Spleen (tissue), 11 donors: ENCODE data around the gene PLPP1. TPM values are rescaled to one million over a fixed set of nuclear protein-coding genes. Genes with fewer than 3 reads are reported as not detected.

ENCODE experiments used
- DNase-seq: peaks from one replicate; pipeline ENCODE4 v3.0.0-alpha.2; 2020
- H3K27ac ChIP-seq, 8 donors: fragments of 200-600 bp; sonication (generic) in 7 of 8; 1 replicate in 4 of 8; 2 replicates in 4 of 8; pipeline versions ENCODE4 v1.5.0 to v1.8.0; 2016 to 2021; ENCODE audit warnings: inconsistent platforms in 4 of 8, mild to moderate bottlenecking in 4 of 8, moderate library complexity in 1 of 8
- H3K27me3 ChIP-seq, 7 donors: fragments of 200-600 bp; sonication (generic) in 6 of 7; replicated peaks in 1 of 7; 1 replicate in 4 of 7; 2 replicates in 3 of 7; pipeline versions ENCODE4 v1.5.0 to v1.8.0; 2016 to 2021; ENCODE audit warnings: inconsistent platforms in 3 of 7, mild to moderate bottlenecking in 1 of 7
- H3K36me3 ChIP-seq, 6 donors: fragments of 200-600 bp; sonication (generic) in 5 of 6; 1 replicate in 4 of 6; 2 replicates in 2 of 6; pipeline versions ENCODE4 v1.5.0 to v1.8.0; 2016 to 2021; ENCODE audit warnings: inconsistent platforms in 2 of 6
- H3K4me1 ChIP-seq, 6 donors: fragments of 200-600 bp; sonication (generic) in 5 of 6; 1 replicate in 3 of 6; 2 replicates in 3 of 6; pipeline versions ENCODE4 v1.5.0 to v1.8.0; 2016 to 2021; ENCODE audit warnings: inconsistent platforms in 3 of 6
- H3K4me3 ChIP-seq, 8 donors: fragments of 200-600 bp; sonication (generic) in 7 of 8; 1 replicate in 4 of 8; 2 replicates in 4 of 8; pipeline versions ENCODE4 v1.5.0 to v1.8.0; 2016 to 2021; ENCODE audit warnings: inconsistent platforms in 4 of 8, mild to moderate bottlenecking in 4 of 8, moderate library complexity in 2 of 8
- H3K9me3 ChIP-seq, 8 donors: fragments of 200-600 bp; sonication (generic) in 7 of 8; 1 replicate in 4 of 8; 2 replicates in 4 of 8; pipeline versions ENCODE4 v1.5.0 to v1.8.0; 2016 to 2021; ENCODE audit warnings: inconsistent platforms in 4 of 8
- CTCF ChIP-seq, 11 experiments: fragments of 200-600 bp in 7 of 11; fragments of 450-650 bp in 4 of 11; sonication (generic) in 4 of 11; IDR thresholded peaks in 8 of 11; conservative IDR thresholded peaks in 3 of 11; 1 replicate in 7 of 11; 2 replicates in 4 of 11; pipeline versions ENCODE4 v1.4.0 to v1.8.0; 2016 to 2021; ENCODE audit warnings: antibody characterized with exemption in 11 of 11, inconsistent platforms in 4 of 11, mild to moderate bottlenecking in 1 of 11
- POLR2A ChIP-seq, 3 donors: fragments of 450-650 bp; IDR thresholded peaks; one replicate each; pipeline ENCODE4 v1.5.1; 2017; ENCODE audit warnings: antibody characterized with exemption in 3 of 3, mild to moderate bottlenecking in 1 of 3
- POLR2AphosphoS5 ChIP-seq, 3 donors: sonication (generic); formaldehyde crosslinking; IDR thresholded peaks; one replicate each; pipeline ENCODE4 v1.5.1; 2017; ENCODE audit warnings: antibody characterized with exemption in 3 of 3
- whole genome bisulfite sequencing, 5 donors: extraction: QIAGEN DNeasy Blood & Tissue Kit in 3 of 5; methylation state at CpG; one replicate each; pipeline versions ENCODE4 v1.1.5 to v1.1.7; 2013 to 2018; 5-methylcytosine and 5-hydroxymethylcytosine counted together
- intact Hi-C: fragments of 100-400 bp; cut with DNase I; formaldehyde crosslinking; loops from one replicate; pipeline ENCODE4 v1.15.0; 2023; ENCODE audit warnings: low total_unique reads
- polyA plus RNA-seq, 3 donors: library from polyadenylated mRNA; stranded (reverse); fragments of 200-250 nt; gene quantifications; one replicate each; pipeline ENCODE4 v1.2.1, GENCODE V29; 2013
- total RNA-seq, 7 donors: library from RNA; depleted of rRNA in 3 of 7; stranded (reverse); fragments of >200 nt in 3 of 7; fragmentation: NEBNext Ultra II Directional in 4 of 7; extraction: Animal tissue kit (Norgen Biotek cat#: 25700) in 4 of 7; gene quantifications; one replicate each; pipeline versions ENCODE4 v1.1.0 to v1.2.1, GENCODE V29; 2016 to 2021
- donor health status: healthy with polysubstance abuse.
- donor health status: DM: no; HTN: no; CAD: no; lungs with moderate emphysema.
- donor health status: DM: no; HTN: no; CAD: no.
- donor health status: Bipolar disorder and iron deficiency.
- donor health status: healthy.
- donor health status: DM: no; HTN: no; CAD: no.
- donor health status: DM: yes; HTN: yes; CAD: no.

PLPP1 gene
- total and polyA plus RNA-seq, 10 donors, result 17.0 to 95.5 (median 39.2) TPM

- DNase-seq, result no peak
- H3K36me3 ChIP-seq, result no peaks in the 10 kb centered on the region
- no peaks in the 10 kb centered on the region for H3K4me1 ChIP-seq
- no peak overlapping the region for H3K4me3 ChIP-seq
- no peaks in the 10 kb centered on the region for H3K27me3 ChIP-seq
- WGBS, 5 donors, result 94 to 98% (median 98%) methylated on average over 7 of the region's 7 CpGs
- H3K9me3 ChIP-seq, result no peaks in the 10 kb centered on the region
- intact Hi-C loops, result no loop called here
- H3K27ac ChIP-seq, result no peak overlapping the region
- TF ChIP-seq CTCF (IDR thresholded peaks at IDR 0.05 in 8 of 11, conservative IDR thresholded peaks at IDR 0.05 in 3 of 11) (no peak), POLR2A (IDR thresholded peaks at IDR 0.05) (no peak), POLR2AphosphoS5 (IDR thresholded peaks at IDR 0.05) (no peak)
Observed at GRCh38 chr5:55517804-55518203, 17.0 kb downstream of the PLPP1 start.

GRCh38 chr5:55511010-55511409, 23.8 kb downstream of the PLPP1 start:
- Histone ChIP-seq H3K4me3 (no peak overlapping the region), H3K9me3 (no peaks in the 10 kb centered on the region), H3K36me3 (no peaks in the 10 kb centered on the region), H3K4me1 (peaks cover 0 to 12% (median 0%) of the 10 kb centered on the region in 6 donors), H3K27me3 (no peaks in the 10 kb centered on the region), H3K27ac (no peak overlapping the region)
- intact Hi-C loops, result no loop called here
- no peak for TF ChIP-seq CTCF (IDR thresholded peaks at IDR 0.05 in 8 of 11, conservative IDR thresholded peaks at IDR 0.05 in 3 of 11)
- no peak for TF ChIP-seq POLR2A (IDR thresholded peaks at IDR 0.05)
- no peak for TF ChIP-seq POLR2AphosphoS5 (IDR thresholded peaks at IDR 0.05)
- WGBS, 5 donors, result 73 to 80% (median 76%) methylated on average over 1 of the region's 1 CpG
- no peak for DNase-seq

- no peaks in the 10 kb centered on the region for H3K36me3 ChIP-seq
- TF ChIP-seq POLR2A (IDR thresholded peaks at IDR 0.05) (no peak), POLR2AphosphoS5 (IDR thresholded peaks at IDR 0.05) (no peak), CTCF (IDR thresholded peaks at IDR 0.05 in 8 of 11, conservative IDR thresholded peaks at IDR 0.05 in 3 of 11) (no peak)
- no peak overlapping the region for H3K27ac ChIP-seq
- intact Hi-C loops, result no loop called here
- no peak for DNase-seq
- no peak overlapping the region for H3K4me3 ChIP-seq
- no peaks in the 10 kb centered on the region for H3K27me3 ChIP-seq
- H3K4me1 ChIP-seq, result peaks cover 0 to 12% (median 0%) of the 10 kb centered on the region in 6 donors
- H3K9me3 ChIP-seq, result no peaks in the 10 kb centered on the region
Observed at GRCh38 chr5:55510523-55510880, 24.3 kb downstream of the PLPP1 start.

- DNase-seq, result no peak
- 73 to 85% (median 79%) methylated on average over 5 of the region's 5 CpGs for WGBS, 5 donors
- Histone ChIP-seq H3K4me1 (peaks cover 0 to 12% (median 0%) of the 10 kb centered on the region in 6 donors), H3K27me3 (no peaks in the 10 kb centered on the region), H3K9me3 (no peaks in the 10 kb centered on the region), H3K27ac (no peak overlapping the region), H3K36me3 (no peaks in the 10 kb centered on the region), H3K4me3 (no peak overlapping the region)
- TF ChIP-seq POLR2A (IDR thresholded peaks at IDR 0.05) (no peak), POLR2AphosphoS5 (IDR thresholded peaks at IDR 0.05) (no peak), CTCF (IDR thresholded peaks at IDR 0.05 in 8 of 11, conservative IDR thresholded peaks at IDR 0.05 in 3 of 11) (no peak)
- intact Hi-C loops, result no loop called here
Observed at GRCh38 chr5:55509796-55510522, 24.8 kb downstream of the PLPP1 start.
